HG03175 (cell line): ENCODE data around the gene NECTIN2.
"Not testable (repeated sequence)": the region's sequence is repeated elsewhere in the genome, so short reads cannot be mapped to it uniquely, and the experiment has no call there.

Experiments used
- ATAC-seq: cut with Tn5 transposase; IDR thresholded peaks from one replicate; pipeline ENCODE4 v1.9.1; 2021; ENCODE audit warnings: mild to moderate bottlenecking, moderate library complexity; ENCODE audit not compliant: unreplicated experiment

NECTIN2 gene

GRCh38 chr19:44904426-44904994, 58.4 kb downstream of the NECTIN2 start:
- no peak for ATAC-seq

DNA sequence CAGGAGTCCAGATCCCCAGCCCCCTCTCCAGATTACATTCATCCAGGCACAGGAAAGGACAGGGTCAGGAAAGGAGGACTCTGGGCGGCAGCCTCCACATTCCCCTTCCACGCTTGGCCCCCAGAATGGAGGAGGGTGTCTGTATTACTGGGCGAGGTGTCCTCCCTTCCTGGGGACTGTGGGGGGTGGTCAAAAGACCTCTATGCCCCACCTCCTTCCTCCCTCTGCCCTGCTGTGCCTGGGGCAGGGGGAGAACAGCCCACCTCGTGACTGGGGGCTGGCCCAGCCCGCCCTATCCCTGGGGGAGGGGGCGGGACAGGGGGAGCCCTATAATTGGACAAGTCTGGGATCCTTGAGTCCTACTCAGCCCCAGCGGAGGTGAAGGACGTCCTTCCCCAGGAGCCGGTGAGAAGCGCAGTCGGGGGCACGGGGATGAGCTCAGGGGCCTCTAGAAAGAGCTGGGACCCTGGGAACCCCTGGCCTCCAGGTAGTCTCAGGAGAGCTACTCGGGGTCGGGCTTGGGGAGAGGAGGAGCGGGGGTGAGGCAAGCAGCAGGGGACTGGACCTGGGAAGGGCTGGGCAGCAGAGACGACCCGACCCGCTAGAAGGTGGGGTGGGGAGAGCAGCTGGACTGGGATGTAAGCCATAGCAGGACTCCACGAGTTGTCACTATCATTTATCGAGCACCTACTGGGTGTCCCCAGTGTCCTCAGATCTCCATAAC, 59.5 kb downstream of the NECTIN2 start, which contains the start of gene APOE:
APOE (plus strand) TSS at position 360 of the 724 bp plus-strand sequence. CDS start 829 bp downstream, outside the sequence.
- no peak for ATAC-seq

DNA sequence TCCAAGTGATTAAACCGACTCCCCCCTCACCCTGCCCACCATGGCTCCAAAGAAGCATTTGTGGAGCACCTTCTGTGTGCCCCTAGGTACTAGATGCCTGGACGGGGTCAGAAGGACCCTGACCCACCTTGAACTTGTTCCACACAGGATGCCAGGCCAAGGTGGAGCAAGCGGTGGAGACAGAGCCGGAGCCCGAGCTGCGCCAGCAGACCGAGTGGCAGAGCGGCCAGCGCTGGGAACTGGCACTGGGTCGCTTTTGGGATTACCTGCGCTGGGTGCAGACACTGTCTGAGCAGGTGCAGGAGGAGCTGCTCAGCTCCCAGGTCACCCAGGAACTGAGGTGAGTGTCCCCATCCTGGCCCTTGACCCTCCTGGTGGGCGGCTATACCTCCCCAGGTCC, 61.5 kb downstream of the NECTIN2 start:
- ATAC-seq, result no peak

DNA sequence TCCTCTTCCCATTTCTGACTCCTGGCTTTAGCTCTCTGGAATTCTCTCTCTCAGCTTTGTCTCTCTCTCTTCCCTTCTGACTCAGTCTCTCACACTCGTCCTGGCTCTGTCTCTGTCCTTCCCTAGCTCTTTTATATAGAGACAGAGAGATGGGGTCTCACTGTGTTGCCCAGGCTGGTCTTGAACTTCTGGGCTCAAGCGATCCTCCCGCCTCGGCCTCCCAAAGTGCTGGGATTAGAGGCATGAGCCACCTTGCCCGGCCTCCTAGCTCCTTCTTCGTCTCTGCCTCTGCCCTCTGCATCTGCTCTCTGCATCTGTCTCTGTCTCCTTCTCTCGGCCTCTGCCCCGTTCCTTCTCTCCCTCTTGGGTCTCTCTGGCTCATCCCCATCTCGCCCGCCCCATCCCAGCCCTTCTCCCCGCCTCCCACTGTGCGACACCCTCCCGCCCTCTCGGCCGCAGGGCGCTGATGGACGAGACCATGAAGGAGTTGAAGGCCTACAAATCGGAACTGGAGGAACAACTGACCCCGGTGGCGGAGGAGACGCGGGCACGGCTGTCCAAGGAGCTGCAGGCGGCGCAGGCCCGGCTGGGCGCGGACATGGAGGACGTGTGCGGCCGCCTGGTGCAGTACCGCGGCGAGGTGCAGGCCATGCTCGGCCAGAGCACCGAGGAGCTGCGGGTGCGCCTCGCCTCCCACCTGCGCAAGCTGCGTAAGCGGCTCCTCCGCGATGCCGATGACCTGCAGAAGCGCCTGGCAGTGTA, 62.2 kb downstream of the NECTIN2 start:
- ATAC-seq, result no peak

DNA sequence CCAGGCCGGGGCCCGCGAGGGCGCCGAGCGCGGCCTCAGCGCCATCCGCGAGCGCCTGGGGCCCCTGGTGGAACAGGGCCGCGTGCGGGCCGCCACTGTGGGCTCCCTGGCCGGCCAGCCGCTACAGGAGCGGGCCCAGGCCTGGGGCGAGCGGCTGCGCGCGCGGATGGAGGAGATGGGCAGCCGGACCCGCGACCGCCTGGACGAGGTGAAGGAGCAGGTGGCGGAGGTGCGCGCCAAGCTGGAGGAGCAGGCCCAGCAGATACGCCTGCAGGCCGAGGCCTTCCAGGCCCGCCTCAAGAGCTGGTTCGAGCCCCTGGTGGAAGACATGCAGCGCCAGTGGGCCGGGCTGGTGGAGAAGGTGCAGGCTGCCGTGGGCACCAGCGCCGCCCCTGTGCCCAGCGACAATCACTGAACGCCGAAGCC, 62.8 kb downstream of the NECTIN2 start:
- ATAC-seq, result no peak

DNA sequence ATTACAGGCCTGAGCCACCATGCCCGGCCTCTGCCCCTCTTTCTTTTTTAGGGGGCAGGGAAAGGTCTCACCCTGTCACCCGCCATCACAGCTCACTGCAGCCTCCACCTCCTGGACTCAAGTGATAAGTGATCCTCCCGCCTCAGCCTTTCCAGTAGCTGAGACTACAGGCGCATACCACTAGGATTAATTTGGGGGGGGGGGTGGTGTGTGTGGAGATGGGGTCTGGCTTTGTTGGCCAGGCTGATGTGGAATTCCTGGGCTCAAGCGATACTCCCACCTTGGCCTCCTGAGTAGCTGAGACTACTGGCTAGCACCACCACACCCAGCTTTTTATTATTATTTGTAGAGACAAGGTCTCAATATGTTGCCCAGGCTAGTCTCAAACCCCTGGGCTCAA, 63.7 kb downstream of the NECTIN2 start:
- no peak for ATAC-seq

DNA sequence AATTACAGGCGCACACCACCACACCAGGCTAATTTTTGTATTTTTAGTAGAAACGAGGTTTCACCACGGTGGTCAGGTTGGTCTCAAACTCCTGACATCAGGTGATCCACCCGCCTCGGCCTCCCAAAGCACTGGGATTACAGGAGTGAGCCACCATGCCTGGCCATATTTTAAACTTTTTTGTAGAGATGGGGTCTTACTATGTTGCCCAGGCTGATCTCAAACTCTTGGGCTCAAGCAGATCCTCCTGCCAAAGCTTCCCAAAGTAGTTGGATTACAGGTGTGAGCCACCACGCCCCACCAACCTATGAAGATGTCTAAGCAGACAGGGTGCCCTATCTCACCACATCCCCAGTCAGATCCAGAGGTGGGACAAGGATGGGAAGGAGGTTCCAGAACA, 65.8 kb downstream of the NECTIN2 start:
- not testable (repeated sequence) for ATAC-seq

DNA sequence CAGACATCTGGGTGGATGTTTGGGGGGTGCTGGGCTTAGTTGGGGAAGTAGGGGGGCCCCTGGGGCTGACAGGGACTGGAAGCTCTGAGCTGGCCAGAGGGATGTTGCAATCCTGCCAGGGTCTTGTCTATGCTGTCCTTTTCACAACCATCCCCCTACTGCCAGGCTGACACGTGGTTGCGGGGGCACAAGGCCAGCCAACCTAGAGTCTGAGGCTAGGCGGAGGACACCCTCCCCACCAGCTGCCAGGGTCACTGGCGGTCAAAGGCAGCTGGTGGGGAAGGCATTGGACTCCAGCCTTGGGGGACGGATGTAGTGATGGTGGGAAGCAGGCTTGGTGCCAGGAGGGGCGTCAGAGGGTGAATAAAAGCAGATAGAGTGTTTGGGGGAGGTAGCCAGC, 66.8 kb downstream of the NECTIN2 start:
- no peak for ATAC-seq

- not testable (repeated sequence) for ATAC-seq
Measured at GRCh38 chr19:44913512-44914432, 67.7 kb downstream of the NECTIN2 start.

DNA sequence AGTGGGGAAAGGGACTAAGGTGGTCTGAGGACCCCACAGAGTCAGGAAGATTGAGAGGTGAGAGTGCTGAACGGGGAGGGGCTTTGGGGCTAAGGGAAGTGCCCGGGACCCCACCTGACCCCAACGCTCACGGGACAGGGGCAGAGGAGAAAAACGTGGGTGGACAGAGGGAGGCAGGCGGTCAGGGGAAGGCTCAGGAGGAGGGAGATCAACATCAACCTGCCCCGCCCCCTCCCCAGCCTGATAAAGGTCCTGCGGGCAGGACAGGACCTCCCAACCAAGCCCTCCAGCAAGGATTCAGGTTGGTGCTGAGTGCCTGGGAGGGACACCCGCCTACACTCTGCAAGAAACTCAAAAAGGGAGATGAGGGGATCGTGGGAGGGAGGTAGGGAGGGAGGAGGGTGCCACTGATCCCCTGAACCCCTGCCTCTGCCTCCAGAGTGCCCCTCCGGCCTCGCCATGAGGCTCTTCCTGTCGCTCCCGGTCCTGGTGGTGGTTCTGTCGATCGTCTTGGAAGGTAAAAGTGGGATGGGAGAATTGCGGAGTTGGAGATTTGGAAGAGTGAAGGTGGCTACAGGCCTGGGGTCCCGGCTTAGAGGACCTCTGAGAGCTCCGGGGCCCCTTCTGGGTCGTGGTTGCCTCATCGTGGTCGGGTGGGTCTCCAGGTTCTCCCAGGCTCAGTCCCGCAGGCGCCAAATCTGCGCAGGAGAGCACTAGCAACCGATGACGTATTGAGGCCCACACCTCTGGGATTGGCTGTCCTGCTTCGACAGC, 68.5 kb downstream of the NECTIN2 start, which contains the start of gene APOC1:
APOC1 (plus strand) TSS at position 176 of the 774 bp plus-strand sequence; CDS start at position 460, 284 bp downstream.
- ATAC-seq, result peak; percentile 90

GRCh38 chr19:44924243-44924725, 78.2 kb downstream of the NECTIN2 start:
- no peak for ATAC-seq

DNA sequence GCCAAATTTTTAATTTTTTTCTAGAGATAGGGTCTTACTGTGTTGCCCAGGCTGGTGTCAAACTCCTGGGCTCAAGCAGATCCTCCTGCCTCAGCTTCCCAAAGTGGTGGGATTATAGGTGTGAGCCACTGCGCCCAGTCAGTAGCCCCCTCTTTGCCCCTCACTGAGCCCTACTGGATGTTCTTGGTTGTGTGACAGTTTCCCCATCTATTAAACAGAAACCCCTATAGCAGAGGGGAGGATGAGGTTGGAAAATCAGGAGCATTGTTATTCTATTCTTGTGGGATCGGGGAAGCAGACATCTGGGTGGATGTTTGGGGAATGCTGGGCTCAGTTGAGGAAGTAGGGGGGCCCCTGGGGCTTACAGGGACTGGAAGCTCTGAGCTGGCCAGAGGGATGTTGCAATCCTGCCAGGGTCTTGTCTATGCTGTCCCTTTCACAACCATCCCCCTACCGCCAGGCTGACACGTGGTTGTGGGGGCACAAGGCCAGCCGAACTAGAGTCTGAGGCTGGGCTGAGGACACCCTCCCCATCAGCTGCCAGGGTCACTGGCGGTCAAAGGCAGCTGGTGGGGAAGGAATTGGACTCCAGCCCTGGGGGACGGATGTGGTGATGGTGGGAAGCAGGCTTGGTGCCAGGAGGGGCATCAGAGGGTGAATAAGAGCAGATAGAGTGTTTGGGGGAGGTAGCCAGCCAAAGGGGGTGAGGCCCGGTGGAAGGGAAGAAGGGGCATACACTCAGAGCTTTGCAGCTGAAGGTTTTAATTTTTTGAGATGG, 79.2 kb downstream of the NECTIN2 start:
- ATAC-seq, result no peak

DNA sequence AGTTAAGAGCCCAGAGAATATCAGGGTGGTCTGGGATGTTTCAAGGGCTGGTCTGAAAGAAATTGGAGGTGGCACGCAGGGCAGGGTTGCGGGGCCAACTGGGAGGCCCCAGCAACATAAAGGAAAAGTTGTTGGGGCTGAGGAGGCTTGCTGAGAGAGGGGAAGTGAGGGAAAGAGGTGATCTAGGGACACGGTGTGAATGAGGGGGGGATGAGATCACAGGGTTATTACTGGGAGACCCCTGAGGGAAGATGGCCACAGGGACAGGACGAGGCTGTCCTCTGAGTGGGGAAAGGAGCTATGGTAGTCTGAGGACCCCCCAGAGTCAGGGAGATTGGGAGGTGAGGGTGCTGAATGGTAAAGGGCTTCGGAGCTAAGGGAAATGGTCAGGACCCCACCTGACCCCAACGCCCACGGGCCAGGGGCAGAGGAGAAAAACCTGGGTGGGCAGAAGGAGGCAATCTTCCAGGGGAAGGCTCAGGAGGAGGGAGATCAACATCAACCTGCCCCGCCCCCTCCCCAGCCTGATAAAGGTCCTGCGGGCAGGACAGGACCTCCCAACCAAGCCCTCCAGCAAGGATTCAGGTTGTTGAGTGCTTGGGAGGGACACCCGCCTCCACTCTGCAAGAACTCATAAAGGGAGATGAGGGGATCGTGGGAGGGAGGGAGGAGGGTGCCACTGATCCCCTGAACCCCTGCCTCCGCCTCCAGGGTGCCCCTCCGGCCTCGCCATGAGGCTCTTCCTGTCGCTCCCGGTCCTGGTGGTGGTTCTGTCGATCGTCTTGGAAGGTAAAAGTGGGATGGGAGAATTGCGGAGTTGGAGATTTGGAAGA, 80.4 kb downstream of the NECTIN2 start:
- not testable (repeated sequence) for ATAC-seq

DNA sequence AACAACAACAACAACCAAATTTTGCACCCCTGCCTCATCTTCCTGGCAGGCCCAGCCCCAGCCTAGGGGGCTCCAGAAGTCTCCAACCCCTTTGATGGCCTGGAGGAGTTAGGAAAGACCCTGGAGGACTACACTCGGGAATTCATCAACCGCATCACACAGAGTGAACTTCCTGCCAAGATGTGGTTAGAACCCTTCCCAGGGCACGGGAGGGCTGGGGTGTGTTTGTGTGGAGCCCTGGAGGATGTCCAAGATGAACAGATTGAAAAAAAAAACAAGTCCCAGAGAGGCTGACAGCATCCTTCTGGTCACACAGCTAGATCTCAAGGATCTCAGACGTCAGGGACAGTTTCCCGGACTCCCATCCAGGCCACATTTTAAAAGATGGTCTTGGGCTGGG, 81.6 kb downstream of the NECTIN2 start:
- ATAC-seq, result no peak

DNA sequence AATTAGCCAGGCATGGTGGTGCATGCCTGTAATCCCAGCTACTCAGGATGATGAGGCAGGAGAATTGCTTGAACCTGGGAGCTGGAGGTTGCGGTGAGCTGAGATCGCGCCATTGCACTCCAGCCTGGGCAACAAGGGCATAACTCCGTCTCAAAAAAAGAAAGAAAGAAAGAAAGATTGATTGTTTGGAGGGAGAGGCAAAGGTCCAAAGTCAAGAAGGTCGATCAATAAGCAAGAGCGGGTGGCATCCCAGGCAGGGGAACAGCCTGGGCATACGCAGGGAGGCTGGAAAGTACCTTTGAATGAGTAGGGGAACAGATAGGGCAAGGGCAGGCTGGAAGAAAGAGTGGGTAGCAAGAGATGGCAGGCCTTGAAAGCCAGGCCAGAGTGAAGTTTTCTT, 84.0 kb downstream of the NECTIN2 start:
- ATAC-seq, result no peak

DNA sequence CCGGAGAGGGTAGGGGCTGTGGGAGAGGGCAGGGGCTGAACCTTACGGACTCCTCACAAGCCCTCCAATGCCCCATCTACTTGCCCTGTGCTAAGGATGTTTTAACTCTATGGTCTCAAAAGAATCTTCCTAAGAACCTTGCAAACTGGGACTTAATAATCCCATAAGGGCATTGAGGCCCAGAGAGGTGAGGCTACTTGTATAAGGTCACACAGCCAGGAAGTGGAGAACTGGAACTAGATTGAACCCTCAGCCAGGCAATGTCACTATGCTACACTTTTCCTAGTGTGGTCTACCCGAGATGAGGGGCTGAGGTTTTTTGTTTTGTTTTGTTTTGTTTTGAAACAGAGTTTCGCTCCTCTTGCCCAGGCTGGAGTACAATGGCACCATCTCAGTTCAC, 85.4 kb downstream of the NECTIN2 start:
- ATAC-seq, result no peak
